ENCODE results near the gene TMA7.
"Not testable (repeated sequence)": the region's sequence is repeated elsewhere in the genome, so short reads cannot be mapped to it uniquely, and the experiment has no call there.

The TMA7 gene

GRCh38 chr3:48439820-48440589 is at the start of gene TMA7, which contains the start of gene CCDC51:
Gene TMA7 (plus strand): TSS chr3:48440257. CDS start chr3:48440297, 40 bp downstream.
Gene CCDC51 (minus strand): TSS chr3:48440119. CDS start chr3:48435128, 4,991 bp downstream.
- peak; percentile 87 for DNase-seq

GRCh38 chr3:48394391-48394790 is 45.7 kb upstream of the TMA7 start:
- no peak for DNase-seq

- DNase-seq: no peak
These were observed 44.3 kb upstream of the TMA7 start for GRCh38 chr3:48395714-48396113.

- DNase-seq: no peak
These were observed 42.0 kb upstream of the TMA7 start for GRCh38 chr3:48397767-48398681.

GRCh38 chr3:48398701-48399386 is 41.2 kb upstream of the TMA7 start:
- no peak for DNase-seq

- DNase-seq: peak; percentile 3
These were observed 40.5 kb upstream of the TMA7 start for GRCh38 chr3:48399387-48400172.

GRCh38 chr3:48400824-48401433 is 39.1 kb upstream of the TMA7 start:
- peak; percentile 2 for DNase-seq

- not testable (repeated sequence) for DNase-seq
These were observed 38.6 kb upstream of the TMA7 start for GRCh38 chr3:48401434-48401901.

- DNase-seq: no peak
These were observed 37.8 kb upstream of the TMA7 start for GRCh38 chr3:48402281-48402732.

- no peak for DNase-seq
These were observed 37.1 kb upstream of the TMA7 start for GRCh38 chr3:48402907-48403306.

- DNase-seq: no peak
These were observed 36.3 kb upstream of the TMA7 start for GRCh38 chr3:48403533-48404439.

GRCh38 chr3:48404440-48405342 is 35.4 kb upstream of the TMA7 start:
- DNase-seq: no peak

- no peak for DNase-seq
These were observed 34.6 kb upstream of the TMA7 start for GRCh38 chr3:48405343-48405881.

GRCh38 chr3:48405971-48406370 is 34.1 kb upstream of the TMA7 start:
- DNase-seq: no peak

- DNase-seq: no peak
These were observed 33.3 kb upstream of the TMA7 start for GRCh38 chr3:48406443-48407431.

- no peak for DNase-seq
These were observed 32.4 kb upstream of the TMA7 start for GRCh38 chr3:48407542-48408099.

- no peak for DNase-seq
These were observed 31.2 kb upstream of the TMA7 start for GRCh38 chr3:48408823-48409281.
